ENCODE results near the gene NUAK1. TPM values are rescaled to one million over a fixed set of nuclear protein-coding genes. Genes with fewer than 3 reads are reported as not detected.

NUAK1 gene
- total and polyA plus RNA-seq, 2 experiments from 2014 or later: 13.4 to 29.6 TPM

DNA sequence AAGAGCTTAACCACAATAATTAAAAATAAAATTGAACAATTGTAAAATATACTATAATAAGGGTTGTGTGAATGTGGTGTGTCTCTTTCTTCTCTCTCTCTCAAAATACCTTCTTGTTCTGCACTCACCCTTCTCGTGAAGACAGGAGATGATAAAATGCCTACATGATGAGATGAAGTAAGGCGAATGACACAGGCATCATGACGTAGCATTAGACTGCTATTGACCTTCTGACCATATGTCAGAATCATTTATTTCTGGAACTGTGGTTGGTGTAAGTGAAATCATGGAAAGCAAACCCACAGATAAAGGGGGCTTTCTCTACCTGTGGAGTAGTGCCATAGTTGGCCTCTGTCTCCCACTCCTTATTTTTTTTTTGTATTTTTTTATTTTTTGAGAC, 37.8 kb upstream of the NUAK1 start:
- Histone ChIP-seq H3K27me3 (replicated peaks; ENCODE audit: insufficient read depth) (peaks cover 3% of the 10 kb centered on the region; the same call in 1 of the 2 replicates), H3K4me1 (ENCODE audit: insufficient read depth) (no peaks in the 10 kb centered on the region), H3K9me3 (ENCODE audit: low read depth) (no peaks in the 10 kb centered on the region), H4K20me1 (ENCODE audit: insufficient read depth) (no peaks in the 10 kb centered on the region), H3K4me3 (no peak overlapping the region), H3K79me2 (ENCODE audit: insufficient read depth) (no peaks in the 10 kb centered on the region), H3F3A (ENCODE audit: insufficient read depth) (no peaks in the 10 kb centered on the region), H3K9me2 (ENCODE audit: insufficient read depth) (no peaks in the 10 kb centered on the region), H3K4me2 (ENCODE audit: unreplicated experiment) (no peak overlapping the region), H2AFZ (no peak overlapping the region), H3K27ac (no peak overlapping the region), H3K36me3 (ENCODE audit: low read depth) (no peaks in the 10 kb centered on the region), H3K9ac (no peak overlapping the region)
- 75 to 83% methylated on average over 3 of the region's 3 CpGs for WGBS, 2 experiments (ENCODE audit: low coverage in 1 of 2, low lambda C conversion rate in 2 of 2, missing lambda C conversion rate in 2 of 2)
- no peak for DNase-seq
- in situ Hi-C loops (cut with MboI): no loop called here
- TF ChIP-seq EZH2 (IDR thresholded peaks at IDR 0.05; ENCODE audit: insufficient read depth, poor library complexity, severe bottlenecking) (no peak), EZH2phosphoT487 (IDR thresholded peaks at IDR 0.05; ENCODE audit: insufficient read depth, low read depth) (no peak)

DNA sequence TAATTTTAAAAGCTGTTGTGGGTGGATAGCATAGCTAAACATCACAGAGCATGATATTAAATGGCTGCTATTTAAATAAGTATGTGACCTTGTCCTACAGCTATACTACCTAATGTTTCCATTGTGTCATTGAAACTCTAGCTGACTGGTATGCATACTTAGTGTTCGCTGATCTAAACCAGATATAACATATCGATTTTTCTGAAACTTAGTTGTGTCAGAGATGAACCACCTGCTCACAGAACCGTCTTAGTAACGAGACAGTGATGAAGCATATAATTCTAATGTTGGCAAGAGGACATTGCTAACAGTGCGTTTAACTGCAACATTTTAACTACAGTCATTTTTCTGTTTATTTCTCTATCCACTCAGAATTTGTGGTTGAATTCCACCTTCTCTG, 36.1 kb upstream of the NUAK1 start:
- H3K4me2 ChIP-seq (ENCODE audit: unreplicated experiment): no peak overlapping the region
- 83 to 84% methylated on average over 5 of the region's 5 CpGs for WGBS, 2 experiments (ENCODE audit: low coverage in 1 of 2, low lambda C conversion rate in 2 of 2, missing lambda C conversion rate in 2 of 2)
- no peak overlapping the region for H2AFZ ChIP-seq
- no peaks in the 10 kb centered on the region for H3F3A ChIP-seq (ENCODE audit: insufficient read depth)
- H3K9ac ChIP-seq: no peak overlapping the region
- no peaks in the 10 kb centered on the region for H3K9me2 ChIP-seq (ENCODE audit: insufficient read depth)
- H3K4me3 ChIP-seq: no peak overlapping the region
- no peaks in the 10 kb centered on the region for H3K4me1 ChIP-seq (ENCODE audit: insufficient read depth)
- no peak for DNase-seq
- H3K27me3 ChIP-seq (replicated peaks; ENCODE audit: insufficient read depth): peaks cover 3% of the 10 kb centered on the region; the same call in 1 of the 2 replicates
- TF ChIP-seq EZH2phosphoT487 (IDR thresholded peaks at IDR 0.05; ENCODE audit: insufficient read depth, low read depth): no peak
- TF ChIP-seq EZH2 (IDR thresholded peaks at IDR 0.05; ENCODE audit: insufficient read depth, poor library complexity, severe bottlenecking): no peak
- H3K79me2 ChIP-seq (ENCODE audit: insufficient read depth): no peaks in the 10 kb centered on the region
- in situ Hi-C loops (cut with MboI): no loop called here
- H3K9me3 ChIP-seq (ENCODE audit: low read depth): no peaks in the 10 kb centered on the region
- H3K36me3 ChIP-seq (ENCODE audit: low read depth): no peaks in the 10 kb centered on the region
- H3K27ac ChIP-seq: no peak overlapping the region
- no peaks in the 10 kb centered on the region for H4K20me1 ChIP-seq (ENCODE audit: insufficient read depth)

DNA sequence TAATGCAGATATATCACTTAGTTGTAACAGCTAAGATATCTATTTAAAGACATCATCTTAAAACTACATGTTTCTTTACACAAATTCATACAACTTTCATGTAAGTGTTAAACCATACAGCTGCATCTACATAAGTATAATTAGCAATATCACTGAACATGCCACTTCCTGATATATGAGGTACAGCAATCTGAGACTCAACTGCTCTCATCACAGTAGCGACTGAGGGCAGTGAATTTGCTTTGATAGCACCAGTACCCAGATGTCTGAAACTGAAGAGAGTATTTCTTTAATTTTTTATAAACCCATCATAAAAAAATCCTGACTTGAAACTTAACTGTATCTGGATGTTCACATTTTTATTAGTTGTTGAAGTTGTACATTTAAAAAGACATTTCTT, 34.7 kb upstream of the NUAK1 start:
- H3K4me2 ChIP-seq (ENCODE audit: unreplicated experiment): no peak overlapping the region
- no peaks in the 10 kb centered on the region for H3K79me2 ChIP-seq (ENCODE audit: insufficient read depth)
- H3K9ac ChIP-seq: no peak overlapping the region
- no peaks in the 10 kb centered on the region for H3K9me2 ChIP-seq (ENCODE audit: insufficient read depth)
- H3K36me3 ChIP-seq (ENCODE audit: low read depth): no peaks in the 10 kb centered on the region
- no peak overlapping the region for H2AFZ ChIP-seq
- no peak for DNase-seq
- H3K4me1 ChIP-seq (ENCODE audit: insufficient read depth): no peaks in the 10 kb centered on the region
- H3K4me3 ChIP-seq: no peak overlapping the region
- no peak overlapping the region for H3K27ac ChIP-seq
- 86 to 91% methylated on average over 1 of the region's 1 CpG for WGBS, 2 experiments (ENCODE audit: low coverage in 1 of 2, low lambda C conversion rate in 2 of 2, missing lambda C conversion rate in 2 of 2)
- in situ Hi-C loops (cut with MboI): no loop called here
- H3K9me3 ChIP-seq (ENCODE audit: low read depth): no peaks in the 10 kb centered on the region
- H4K20me1 ChIP-seq (ENCODE audit: insufficient read depth): no peaks in the 10 kb centered on the region
- TF ChIP-seq EZH2 (IDR thresholded peaks at IDR 0.05; ENCODE audit: insufficient read depth, poor library complexity, severe bottlenecking) (no peak), EZH2phosphoT487 (IDR thresholded peaks at IDR 0.05; ENCODE audit: insufficient read depth, low read depth) (no peak)
- no peaks in the 10 kb centered on the region for H3F3A ChIP-seq (ENCODE audit: insufficient read depth)
- H3K27me3 ChIP-seq (replicated peaks; ENCODE audit: insufficient read depth): peaks cover 3% of the 10 kb centered on the region; the same call in 1 of the 2 replicates

DNA sequence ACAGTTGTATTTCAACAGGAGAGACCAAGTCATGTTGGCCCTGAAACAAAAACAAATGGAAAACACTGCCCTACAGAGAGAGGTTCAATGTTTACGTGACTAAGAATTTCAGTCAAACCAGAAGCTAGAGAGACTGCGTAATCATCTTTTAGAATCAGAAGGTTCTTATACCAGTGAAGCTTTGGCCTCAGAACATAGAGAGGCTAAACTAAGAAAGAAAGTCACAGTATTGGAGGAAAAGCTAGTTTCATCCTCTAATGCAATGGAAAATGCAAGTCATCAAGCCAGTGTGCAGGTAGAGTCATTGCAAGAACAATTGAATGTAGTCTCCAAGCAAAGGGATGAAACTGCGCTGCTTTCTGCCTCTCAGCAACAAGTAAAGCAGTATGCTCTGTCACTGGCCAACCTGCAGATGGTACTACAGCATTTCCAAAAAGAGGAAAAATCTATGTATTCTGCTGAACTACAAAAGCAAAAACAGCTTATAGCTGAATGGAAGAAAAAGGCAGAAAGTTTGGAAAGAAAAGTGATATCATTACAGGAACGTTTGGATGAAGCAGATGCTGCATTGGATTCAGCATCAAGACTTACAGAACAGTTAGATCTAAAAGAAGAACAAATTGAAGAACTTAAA, 32.5 kb upstream of the NUAK1 start:
- Histone ChIP-seq H3K79me2 (ENCODE audit: insufficient read depth) (no peaks in the 10 kb centered on the region), H3K4me1 (ENCODE audit: insufficient read depth) (no peaks in the 10 kb centered on the region), H3K4me2 (ENCODE audit: unreplicated experiment) (no peak overlapping the region), H3K4me3 (no peak overlapping the region), H3K27me3 (replicated peaks; ENCODE audit: insufficient read depth) (0 out of 2 replicates have a peak, but pooled peaks cover 3% of the 10 kb centered on the region), H3K9me2 (ENCODE audit: insufficient read depth) (no peaks in the 10 kb centered on the region), H3K36me3 (ENCODE audit: low read depth) (no peaks in the 10 kb centered on the region), H4K20me1 (ENCODE audit: insufficient read depth) (no peaks in the 10 kb centered on the region), H3F3A (ENCODE audit: insufficient read depth) (no peaks in the 10 kb centered on the region), H3K27ac (no peak overlapping the region), H3K9me3 (ENCODE audit: low read depth) (no peaks in the 10 kb centered on the region), H2AFZ (no peak overlapping the region), H3K9ac (no peak overlapping the region)
- no peak for DNase-seq
- in situ Hi-C loops (cut with MboI): no loop called here
- TF ChIP-seq EZH2phosphoT487 (IDR thresholded peaks at IDR 0.05; ENCODE audit: insufficient read depth, low read depth) (no peak), EZH2 (IDR thresholded peaks at IDR 0.05; ENCODE audit: insufficient read depth, poor library complexity, severe bottlenecking) (no peak)
- 61 to 62% methylated on average over 4 of the region's 4 CpGs for WGBS, 2 experiments (ENCODE audit: low coverage in 1 of 2, low lambda C conversion rate in 2 of 2, missing lambda C conversion rate in 2 of 2)

Measured in GM23248 (cell line).